ENCODE data around the gene ZNF701. TPM values are rescaled to one million over a fixed set of nuclear protein-coding genes. Genes with fewer than 3 reads are reported as not detected.
"Not testable (repeated sequence)": the region's sequence is repeated elsewhere in the genome, so short reads cannot be mapped to it uniquely, and the experiment has no call there.

ZNF701 gene
- polyA plus RNA-seq, 1 donor = 8.6 TPM

- DNase-seq (ENCODE audit: low read depth) = no peak
These were observed 4.0 kb upstream of the ZNF701 start for GRCh38 chr19:52566121-52566520.

GRCh38 chr19:52566588-52566987 lies 3.5 kb upstream of the ZNF701 start:
- DNase-seq (ENCODE audit: low read depth) = no peak

- DNase-seq (ENCODE audit: low read depth) = no peak
These were observed 2.2 kb upstream of the ZNF701 start for GRCh38 chr19:52567921-52568320.

GRCh38 chr19:52569638-52569999 lies 468 bp upstream of the ZNF701 start:
- DNase-seq (ENCODE audit: low read depth) = not testable (repeated sequence)

- no peak for DNase-seq (ENCODE audit: low read depth)
These were observed 14.8 kb downstream of the ZNF701 start for GRCh38 chr19:52584736-52585440.

GRCh38 chr19:52585604-52586003 lies 15.5 kb downstream of the ZNF701 start:
- DNase-seq (ENCODE audit: low read depth) = no peak

GRCh38 chr19:52590728-52591127 lies 20.6 kb downstream of the ZNF701 start:
- no peak for DNase-seq (ENCODE audit: low read depth)

GRCh38 chr19:52592301-52592700 lies 22.2 kb downstream of the ZNF701 start:
- no peak for DNase-seq (ENCODE audit: low read depth)

- DNase-seq (ENCODE audit: low read depth) = not testable (repeated sequence)
These were observed 23.4 kb downstream of the ZNF701 start for GRCh38 chr19:52593441-52593840.

- DNase-seq (ENCODE audit: low read depth) = no peak
These were observed 29.2 kb downstream of the ZNF701 start for GRCh38 chr19:52599241-52599640.

GRCh38 chr19:52600639-52601024 lies 30.5 kb downstream of the ZNF701 start:
- no peak for DNase-seq (ENCODE audit: low read depth)

- DNase-seq (ENCODE audit: low read depth) = peak; percentile 36
These were observed 31.2 kb downstream of the ZNF701 start for GRCh38 chr19:52601025-52601973.

GRCh38 chr19:52601974-52602366 lies 31.9 kb downstream of the ZNF701 start:
- not testable (repeated sequence) for DNase-seq (ENCODE audit: low read depth)

GRCh38 chr19:52602941-52603340 lies 32.9 kb downstream of the ZNF701 start:
- DNase-seq (ENCODE audit: low read depth) = no peak

- DNase-seq (ENCODE audit: low read depth) = no peak
These were observed 33.6 kb downstream of the ZNF701 start for GRCh38 chr19:52603558-52604207.

GRCh38 chr19:52613299-52613906 lies 43.3 kb downstream of the ZNF701 start:
- DNase-seq (ENCODE audit: low read depth) = no peak

GRCh38 chr19:52621376-52621775 lies 51.3 kb downstream of the ZNF701 start:
- no peak for DNase-seq (ENCODE audit: low read depth)

- no peak for DNase-seq (ENCODE audit: low read depth)
These were observed 52.2 kb downstream of the ZNF701 start for GRCh38 chr19:52622261-52622660.

GRCh38 chr19:52626915-52627314 lies 56.8 kb downstream of the ZNF701 start:
- no peak for DNase-seq (ENCODE audit: low read depth)

GRCh38 chr19:52627441-52627840 lies 57.4 kb downstream of the ZNF701 start:
- not testable (repeated sequence) for DNase-seq (ENCODE audit: low read depth)

- DNase-seq (ENCODE audit: low read depth) = no peak
These were observed 65.9 kb downstream of the ZNF701 start for GRCh38 chr19:52635786-52636570.
